HEK293 (cell line): ENCODE data around the gene GDF7.

Experiments used
- CTCF ChIA-PET: fragments of 350-600 bp; formaldehyde crosslinking; extraction: SDS; loops from one replicate; lab custom pipeline; 2021; ENCODE audit warnings: antibody characterized with exemption; lab: Yijun Ruan, JAX
- POLR2A ChIA-PET: fragments of 300-600 bp; formaldehyde crosslinking; extraction: SDS; loops from one replicate; lab custom pipeline; 2020; ENCODE audit warnings: antibody characterized with exemption, inconsistent platforms; lab: Yijun Ruan, JAX
- H3K27ac ChIP-seq: fragments of 200-500 bp; sonication (Bioruptor generic); 2 replicates; pipeline ENCODE4 v1.5.1; 2014; ENCODE audit warnings: low read depth, low read length, control low read depth, inconsistent platforms; ENCODE audit errors: extremely low read depth
- H3K36me3 ChIP-seq, 2 experiments: fragments of 200-500 bp in 1 of 2; sonication (Bioruptor generic) in 1 of 2; 1 replicate in 1 of 2; 2 replicates in 1 of 2; pipeline ENCODE4 v1.5.1; 2014 to 2017; ENCODE audit warnings: inconsistent platforms in 2 of 2, low read length in 2 of 2; ENCODE audit not compliant: control insufficient read depth in 2 of 2, insufficient read depth in 1 of 2
- H3K4me1 ChIP-seq: fragments of 200-500 bp; sonication (Bioruptor generic); 2 replicates; pipeline ENCODE4 v1.5.1; 2014; ENCODE audit warnings: mild to moderate bottlenecking, low read length, inconsistent platforms; ENCODE audit not compliant: control insufficient read depth, insufficient read depth
- H3K4me3 ChIP-seq: 2 replicates; pipeline ENCODE4 v1.5.1; 2011; ENCODE audit warnings: low read depth, mild to moderate bottlenecking, control low read depth, low read length, moderate library complexity
- H3K9me3 ChIP-seq: fragments of 200-500 bp; sonication (Bioruptor generic); 2 replicates; pipeline ENCODE4 v1.5.1; 2014; ENCODE audit warnings: low read depth, low read length, inconsistent platforms; ENCODE audit not compliant: control insufficient read depth, insufficient read depth
- BCL11B ChIP-seq: fragments of 450-650 bp; formaldehyde crosslinking; IDR thresholded peaks from 2 replicates; pipeline ENCODE4 v1.5.1; 2016; ENCODE audit warnings: low read depth, missing biosample characterization, missing genetic modification characterization
- GLI2 ChIP-seq: fragments of 450-650 bp; formaldehyde crosslinking; IDR thresholded peaks from 2 replicates; pipeline ENCODE4; 2017; ENCODE audit warnings: missing biosample characterization, missing genetic modification characterization, low read depth, borderline replicate concordance
- GLIS2 ChIP-seq: fragments of 450-650 bp; formaldehyde crosslinking; IDR thresholded peaks from 2 replicates; pipeline ENCODE4 v1.5.1; 2016; ENCODE audit warnings: missing biosample characterization, missing genetic modification characterization
- HOXA7 ChIP-seq: sonication (generic); formaldehyde crosslinking; IDR thresholded peaks from 2 replicates; pipeline ENCODE4 v1.8.1; 2022; ENCODE audit warnings: missing genetic modification reagents, borderline replicate concordance
- KLF1 ChIP-seq: fragments of 450-650 bp; formaldehyde crosslinking; IDR thresholded peaks from 2 replicates; pipeline ENCODE4 v1.5.1; 2016; ENCODE audit warnings: missing biosample characterization, missing genetic modification characterization
- KLF10 ChIP-seq: fragments of 450-650 bp; IDR thresholded peaks from 2 replicates; pipeline ENCODE4 v1.5.1; 2018; ENCODE audit warnings: missing biosample characterization, mild to moderate bottlenecking, missing genetic modification characterization
- MZF1 ChIP-seq: fragments of 450-650 bp; formaldehyde crosslinking; IDR thresholded peaks from 2 replicates; pipeline ENCODE4 v1.5.1; 2017; ENCODE audit warnings: missing biosample characterization, missing genetic modification characterization, borderline replicate concordance
- SCRT1 ChIP-seq: fragments of 450-650 bp; formaldehyde crosslinking; IDR thresholded peaks from 2 replicates; pipeline ENCODE4 v1.5.1; 2016; ENCODE audit warnings: missing biosample characterization, missing genetic modification characterization, borderline replicate concordance
- TRIM28 ChIP-seq: IDR thresholded peaks from 2 replicates; pipeline ENCODE4 v1.6.1; 2011; ENCODE audit warnings: low read length, control low read depth, borderline replicate concordance
- ZEB2 ChIP-seq: fragments of 450-650 bp; formaldehyde crosslinking; IDR thresholded peaks from 2 replicates; pipeline ENCODE4 v1.5.1; 2016; ENCODE audit warnings: missing biosample characterization, missing genetic modification characterization
- ZIC2 ChIP-seq: fragments of 450-650 bp; formaldehyde crosslinking; IDR thresholded peaks from 2 replicates; pipeline ENCODE4 v1.5.1; 2016; ENCODE audit warnings: missing biosample characterization, missing genetic modification characterization
- ZNF140 ChIP-seq: fragments of 450-650 bp; formaldehyde crosslinking; IDR thresholded peaks from 2 replicates; pipeline ENCODE4 v1.5.1; 2016; ENCODE audit warnings: missing biosample characterization, missing genetic modification characterization
- ZNF157 ChIP-seq: fragments of 450-650 bp; formaldehyde crosslinking; IDR thresholded peaks from 2 replicates; pipeline ENCODE4 v1.5.1; 2016; ENCODE audit warnings: missing biosample characterization, missing genetic modification characterization
- ZNF169 ChIP-seq: fragments of 450-650 bp; formaldehyde crosslinking; IDR thresholded peaks from 2 replicates; pipeline ENCODE4 v1.5.1; 2016; ENCODE audit warnings: missing biosample characterization, missing genetic modification characterization
- ZNF416 ChIP-seq: fragments of 450-650 bp; formaldehyde crosslinking; IDR thresholded peaks from 2 replicates; pipeline ENCODE4 v1.5.1; 2016; ENCODE audit warnings: missing biosample characterization, missing genetic modification characterization
- ZNF623 ChIP-seq: fragments of 450-650 bp; formaldehyde crosslinking; IDR thresholded peaks from 2 replicates; pipeline ENCODE4 v1.5.1; 2016; ENCODE audit warnings: missing biosample characterization, missing genetic modification characterization
- ZNF670 ChIP-seq: fragments of 450-650 bp; formaldehyde crosslinking; IDR thresholded peaks from 2 replicates; pipeline ENCODE4 v1.5.1; 2016; ENCODE audit warnings: missing biosample characterization, missing genetic modification characterization, low read depth
- ZNF791 ChIP-seq: fragments of 450-650 bp; formaldehyde crosslinking; IDR thresholded peaks from 2 replicates; pipeline ENCODE4 v1.5.1; 2016; ENCODE audit warnings: missing biosample characterization, missing genetic modification characterization
- TF ChIP-seq, protein P1 (sequence below): fragments of 450-650 bp; formaldehyde crosslinking; IDR thresholded peaks from 2 replicates; pipeline ENCODE4 v1.5.1; 2016; ENCODE audit warnings: missing biosample characterization, missing genetic modification characterization
- TF ChIP-seq, protein P2 (sequence below): fragments of 450-650 bp; formaldehyde crosslinking; optimal IDR thresholded peaks from 2 replicates; pipeline ENCODE3; 2016; ENCODE audit warnings: missing biosample characterization, mild to moderate bottlenecking, missing genetic modification characterization
- TF ChIP-seq, protein P3 (sequence below): fragments of 450-650 bp; formaldehyde crosslinking; IDR thresholded peaks from 2 replicates; pipeline ENCODE4 v1.5.1; 2016; ENCODE audit warnings: missing biosample characterization, missing genetic modification characterization
- TF ChIP-seq, protein P4 (sequence below): fragments of 450-650 bp; formaldehyde crosslinking; IDR thresholded peaks from 2 replicates; pipeline ENCODE4 v1.5.1; 2016; ENCODE audit warnings: missing biosample characterization, missing genetic modification characterization, borderline replicate concordance
- TF ChIP-seq, protein P5 (sequence below): fragments of 450-650 bp; IDR thresholded peaks from 2 replicates; pipeline ENCODE4 v1.5.1; 2018; ENCODE audit warnings: missing biosample characterization, missing genetic modification characterization

GDF7 gene

DNA sequence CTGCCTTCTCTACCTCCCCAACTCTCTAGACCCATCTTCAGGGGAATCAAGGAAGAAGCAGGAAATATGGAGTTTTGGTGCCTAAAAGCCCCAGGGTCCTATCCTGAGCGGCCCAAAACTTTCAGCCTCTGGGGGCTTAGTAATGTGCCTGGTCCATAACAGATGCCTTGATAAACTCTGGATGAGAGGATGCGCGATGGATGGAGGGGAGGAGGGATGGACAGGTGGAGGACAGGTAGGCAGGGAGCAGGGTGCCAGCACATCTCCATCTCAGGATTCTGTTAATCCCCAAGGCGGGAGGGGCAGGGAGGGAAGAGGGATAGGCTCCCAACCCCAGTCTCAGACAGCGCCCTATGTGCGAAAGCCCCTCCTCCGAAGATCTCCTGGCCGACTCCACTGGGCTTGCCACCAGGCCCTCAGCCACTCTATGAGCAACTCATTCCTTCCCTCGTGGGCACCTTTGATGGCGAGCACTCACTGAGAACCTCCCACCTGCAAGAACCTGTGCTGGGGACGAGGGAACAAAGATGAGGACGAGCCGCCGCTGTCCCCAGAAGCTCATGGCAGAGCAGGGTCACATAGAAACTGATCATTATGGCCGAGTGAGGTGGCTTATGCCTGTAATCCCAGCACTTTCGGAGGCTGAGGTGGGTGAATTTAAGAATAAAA, 39.1 kb upstream of the GDF7 start:
- ChIA-PET CTCF (interaction anchor here (0.6 kb wide), 1 partner anchor 184 kb away, joined by 3 read pairs; no protein-coding TSS in a partner anchor), POLR2A (no interaction called here)
- TF ChIP-seq ZNF670 (tag by site-specific recombination): no peak
- no peak for TF ChIP-seq ZNF416 (tag by site-specific recombination)
- TF ChIP-seq, protein P1, sequence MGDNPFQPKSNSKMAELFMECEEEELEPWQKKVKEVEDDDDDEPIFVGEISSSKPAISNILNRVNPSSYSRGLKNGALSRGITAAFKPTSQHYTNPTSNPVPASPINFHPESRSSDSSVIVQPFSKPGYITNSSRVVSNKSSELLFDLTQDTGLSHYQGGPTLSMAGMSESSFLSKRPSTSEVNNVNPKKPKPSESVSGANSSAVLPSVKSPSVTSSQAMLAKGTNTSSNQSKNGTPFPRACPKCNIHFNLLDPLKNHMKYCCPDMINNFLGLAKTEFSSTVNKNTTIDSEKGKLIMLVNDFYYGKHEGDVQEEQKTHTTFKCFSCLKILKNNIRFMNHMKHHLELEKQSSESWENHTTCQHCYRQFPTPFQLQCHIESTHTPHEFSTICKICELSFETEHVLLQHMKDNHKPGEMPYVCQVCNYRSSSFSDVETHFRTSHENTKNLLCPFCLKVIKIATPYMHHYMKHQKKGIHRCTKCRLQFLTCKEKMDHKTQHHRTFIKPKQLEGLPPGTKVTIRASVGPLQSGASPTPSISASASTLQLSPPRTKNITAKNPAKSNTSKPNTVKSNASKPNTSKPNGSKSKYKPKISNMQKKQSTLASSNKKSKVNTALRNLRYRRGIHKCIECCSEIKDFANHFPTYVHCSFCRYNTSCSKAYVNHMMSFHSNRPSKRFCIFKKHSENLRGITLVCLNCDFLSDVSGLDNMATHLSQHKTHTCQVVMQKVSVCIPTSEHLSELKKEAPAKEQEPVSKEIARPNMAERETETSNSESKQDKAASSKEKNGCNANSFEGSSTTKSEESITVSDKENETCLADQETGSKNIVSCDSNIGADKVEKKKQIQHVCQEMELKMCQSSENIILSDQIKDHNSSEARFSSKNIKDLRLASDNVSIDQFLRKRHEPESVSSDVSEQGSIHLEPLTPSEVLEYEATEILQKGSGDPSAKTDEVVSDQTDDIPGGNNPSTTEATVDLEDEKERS (tag by site-specific recombination): no peak
- no peak for TF ChIP-seq GLI2
- no peak for TF ChIP-seq GLIS2 (tag by site-specific recombination)
- TF ChIP-seq ZNF140 (tag by site-specific recombination): no peak
- no peak for TF ChIP-seq ZEB2
- no peak for TF ChIP-seq TRIM28
- TF ChIP-seq ZNF791 (tag by site-specific recombination): no peak
- no peak for TF ChIP-seq ZNF169 (tag by site-specific recombination)
- no peak for TF ChIP-seq KLF10
- no peak for TF ChIP-seq KLF1 (tag by site-specific recombination)
- no peak for TF ChIP-seq ZNF157 (tag by site-specific recombination)
- TF ChIP-seq ZNF623 (tag by site-specific recombination): no peak
- no peak for TF ChIP-seq SCRT1 (tag by site-specific recombination)
- no peak for TF ChIP-seq HOXA7 (CRISPR knock-in tag)
- TF ChIP-seq, protein P2, sequence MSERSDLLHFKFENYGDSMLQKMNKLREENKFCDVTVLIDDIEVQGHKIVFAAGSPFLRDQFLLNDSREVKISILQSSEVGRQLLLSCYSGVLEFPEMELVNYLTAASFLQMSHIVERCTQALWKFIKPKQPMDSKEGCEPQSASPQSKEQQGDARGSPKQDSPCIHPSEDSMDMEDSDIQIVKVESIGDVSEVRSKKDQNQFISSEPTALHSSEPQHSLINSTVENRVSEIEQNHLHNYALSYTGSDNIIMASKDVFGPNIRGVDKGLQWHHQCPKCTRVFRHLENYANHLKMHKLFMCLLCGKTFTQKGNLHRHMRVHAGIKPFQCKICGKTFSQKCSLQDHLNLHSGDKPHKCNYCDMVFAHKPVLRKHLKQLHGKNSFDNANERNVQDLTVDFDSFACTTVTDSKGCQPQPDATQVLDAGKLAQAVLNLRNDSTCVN (tag by site-specific recombination): no peak
- TF ChIP-seq, protein P3, sequence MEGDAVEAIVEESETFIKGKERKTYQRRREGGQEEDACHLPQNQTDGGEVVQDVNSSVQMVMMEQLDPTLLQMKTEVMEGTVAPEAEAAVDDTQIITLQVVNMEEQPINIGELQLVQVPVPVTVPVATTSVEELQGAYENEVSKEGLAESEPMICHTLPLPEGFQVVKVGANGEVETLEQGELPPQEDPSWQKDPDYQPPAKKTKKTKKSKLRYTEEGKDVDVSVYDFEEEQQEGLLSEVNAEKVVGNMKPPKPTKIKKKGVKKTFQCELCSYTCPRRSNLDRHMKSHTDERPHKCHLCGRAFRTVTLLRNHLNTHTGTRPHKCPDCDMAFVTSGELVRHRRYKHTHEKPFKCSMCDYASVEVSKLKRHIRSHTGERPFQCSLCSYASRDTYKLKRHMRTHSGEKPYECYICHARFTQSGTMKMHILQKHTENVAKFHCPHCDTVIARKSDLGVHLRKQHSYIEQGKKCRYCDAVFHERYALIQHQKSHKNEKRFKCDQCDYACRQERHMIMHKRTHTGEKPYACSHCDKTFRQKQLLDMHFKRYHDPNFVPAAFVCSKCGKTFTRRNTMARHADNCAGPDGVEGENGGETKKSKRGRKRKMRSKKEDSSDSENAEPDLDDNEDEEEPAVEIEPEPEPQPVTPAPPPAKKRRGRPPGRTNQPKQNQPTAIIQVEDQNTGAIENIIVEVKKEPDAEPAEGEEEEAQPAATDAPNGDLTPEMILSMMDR (tag by site-specific recombination): no peak
- Histone ChIP-seq H3K36me3 (peaks cover 0 to 42% of the 10 kb centered on the region in 2 experiments; a peak in 1 of 3 replicates), H3K9me3 (no peaks in the 10 kb centered on the region), H3K4me3 (no peak overlapping the region), H3K4me1 (no peaks in the 10 kb centered on the region), H3K27ac (no peak overlapping the region)

DNA sequence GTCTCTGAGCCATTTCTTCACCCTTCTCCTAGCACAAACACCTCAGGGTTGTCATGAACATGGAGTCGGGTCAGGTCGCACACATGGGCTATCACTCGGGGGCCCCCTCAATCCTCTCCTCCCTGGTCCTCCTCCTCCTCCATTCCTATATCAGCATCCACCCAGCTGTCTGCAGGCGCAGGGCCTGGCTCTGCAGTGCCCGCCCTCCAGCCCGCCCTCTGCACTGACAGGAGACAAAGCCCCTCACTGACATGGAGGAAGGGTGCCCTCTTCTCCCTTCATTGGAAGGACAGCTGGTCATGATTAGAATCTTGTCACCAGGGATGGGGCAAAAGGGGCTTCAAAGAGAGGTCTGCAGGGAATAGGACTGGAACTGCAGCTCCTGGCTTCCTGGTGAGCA, 37.8 kb upstream of the GDF7 start:
- Histone ChIP-seq H3K9me3 (no peaks in the 10 kb centered on the region), H3K4me1 (no peaks in the 10 kb centered on the region), H3K36me3 (peaks cover 0 to 36% of the 10 kb centered on the region in 2 experiments; a peak in 1 of 3 replicates), H3K27ac (no peak overlapping the region), H3K4me3 (no peak overlapping the region)
- ChIA-PET CTCF (interaction anchor here (2.0 kb wide), 1 partner anchor 185 kb away, joined by 9 read pairs; no protein-coding TSS in a partner anchor), POLR2A (no interaction called here)
- TF ChIP-seq, protein P4, sequence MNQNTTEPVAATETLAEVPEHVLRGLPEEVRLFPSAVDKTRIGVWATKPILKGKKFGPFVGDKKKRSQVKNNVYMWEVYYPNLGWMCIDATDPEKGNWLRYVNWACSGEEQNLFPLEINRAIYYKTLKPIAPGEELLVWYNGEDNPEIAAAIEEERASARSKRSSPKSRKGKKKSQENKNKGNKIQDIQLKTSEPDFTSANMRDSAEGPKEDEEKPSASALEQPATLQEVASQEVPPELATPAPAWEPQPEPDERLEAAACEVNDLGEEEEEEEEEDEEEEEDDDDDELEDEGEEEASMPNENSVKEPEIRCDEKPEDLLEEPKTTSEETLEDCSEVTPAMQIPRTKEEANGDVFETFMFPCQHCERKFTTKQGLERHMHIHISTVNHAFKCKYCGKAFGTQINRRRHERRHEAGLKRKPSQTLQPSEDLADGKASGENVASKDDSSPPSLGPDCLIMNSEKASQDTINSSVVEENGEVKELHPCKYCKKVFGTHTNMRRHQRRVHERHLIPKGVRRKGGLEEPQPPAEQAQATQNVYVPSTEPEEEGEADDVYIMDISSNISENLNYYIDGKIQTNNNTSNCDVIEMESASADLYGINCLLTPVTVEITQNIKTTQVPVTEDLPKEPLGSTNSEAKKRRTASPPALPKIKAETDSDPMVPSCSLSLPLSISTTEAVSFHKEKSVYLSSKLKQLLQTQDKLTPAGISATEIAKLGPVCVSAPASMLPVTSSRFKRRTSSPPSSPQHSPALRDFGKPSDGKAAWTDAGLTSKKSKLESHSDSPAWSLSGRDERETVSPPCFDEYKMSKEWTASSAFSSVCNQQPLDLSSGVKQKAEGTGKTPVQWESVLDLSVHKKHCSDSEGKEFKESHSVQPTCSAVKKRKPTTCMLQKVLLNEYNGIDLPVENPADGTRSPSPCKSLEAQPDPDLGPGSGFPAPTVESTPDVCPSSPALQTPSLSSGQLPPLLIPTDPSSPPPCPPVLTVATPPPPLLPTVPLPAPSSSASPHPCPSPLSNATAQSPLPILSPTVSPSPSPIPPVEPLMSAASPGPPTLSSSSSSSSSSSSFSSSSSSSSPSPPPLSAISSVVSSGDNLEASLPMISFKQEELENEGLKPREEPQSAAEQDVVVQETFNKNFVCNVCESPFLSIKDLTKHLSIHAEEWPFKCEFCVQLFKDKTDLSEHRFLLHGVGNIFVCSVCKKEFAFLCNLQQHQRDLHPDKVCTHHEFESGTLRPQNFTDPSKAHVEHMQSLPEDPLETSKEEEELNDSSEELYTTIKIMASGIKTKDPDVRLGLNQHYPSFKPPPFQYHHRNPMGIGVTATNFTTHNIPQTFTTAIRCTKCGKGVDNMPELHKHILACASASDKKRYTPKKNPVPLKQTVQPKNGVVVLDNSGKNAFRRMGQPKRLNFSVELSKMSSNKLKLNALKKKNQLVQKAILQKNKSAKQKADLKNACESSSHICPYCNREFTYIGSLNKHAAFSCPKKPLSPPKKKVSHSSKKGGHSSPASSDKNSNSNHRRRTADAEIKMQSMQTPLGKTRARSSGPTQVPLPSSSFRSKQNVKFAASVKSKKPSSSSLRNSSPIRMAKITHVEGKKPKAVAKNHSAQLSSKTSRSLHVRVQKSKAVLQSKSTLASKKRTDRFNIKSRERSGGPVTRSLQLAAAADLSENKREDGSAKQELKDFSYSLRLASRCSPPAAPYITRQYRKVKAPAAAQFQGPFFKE (tag by site-specific recombination): no peak
- TF ChIP-seq MZF1 (tag by site-specific recombination) (no peak), ZIC2 (no peak), BCL11B (tag by site-specific recombination) (no peak)
- TF ChIP-seq, protein P5, sequence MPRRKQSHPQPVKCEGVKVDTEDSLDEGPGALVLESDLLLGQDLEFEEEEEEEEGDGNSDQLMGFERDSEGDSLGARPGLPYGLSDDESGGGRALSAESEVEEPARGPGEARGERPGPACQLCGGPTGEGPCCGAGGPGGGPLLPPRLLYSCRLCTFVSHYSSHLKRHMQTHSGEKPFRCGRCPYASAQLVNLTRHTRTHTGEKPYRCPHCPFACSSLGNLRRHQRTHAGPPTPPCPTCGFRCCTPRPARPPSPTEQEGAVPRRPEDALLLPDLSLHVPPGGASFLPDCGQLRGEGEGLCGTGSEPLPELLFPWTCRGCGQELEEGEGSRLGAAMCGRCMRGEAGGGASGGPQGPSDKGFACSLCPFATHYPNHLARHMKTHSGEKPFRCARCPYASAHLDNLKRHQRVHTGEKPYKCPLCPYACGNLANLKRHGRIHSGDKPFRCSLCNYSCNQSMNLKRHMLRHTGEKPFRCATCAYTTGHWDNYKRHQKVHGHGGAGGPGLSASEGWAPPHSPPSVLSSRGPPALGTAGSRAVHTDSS: no peak
